Measurements from ENCODE around the gene MEIOC.

MEIOC gene

GRCh38 chr17:44708401-44709263 is 52.4 kb downstream of the MEIOC start, which contains the start of gene DBF4B:
DBF4B (plus strand) TSS chr17:44708665; CDS start chr17:44708821, 156 bp downstream.
- peak; percentile 77 for DNase-seq (ENCODE audit: low read depth)

GRCh38 chr17:44719444-44719843 is 63.2 kb downstream of the MEIOC start:
- DNase-seq (ENCODE audit: low read depth): no peak

GRCh38 chr17:44722254-44722653 is 66.0 kb downstream of the MEIOC start:
- DNase-seq (ENCODE audit: low read depth): no peak

Data from activated gamma-delta T cell treated with anti-CD3 and anti-CD28 coated beads, Interleukin-2, amount 50 U/mL, for 16 hours (primary cell).